GM18511 (cell line): ENCODE results near the gene PLB1.
"Not testable (repeated sequence)": the region's sequence is repeated elsewhere in the genome, so short reads cannot be mapped to it uniquely, and the experiment has no call there.

Source experiments
- ATAC-seq: cut with Tn5 transposase; IDR thresholded peaks from one replicate; pipeline ENCODE4 v1.9.1; 2021; ENCODE audit warnings: mild to moderate bottlenecking, moderate library complexity; ENCODE audit not compliant: unreplicated experiment

The PLB1 gene

DNA sequence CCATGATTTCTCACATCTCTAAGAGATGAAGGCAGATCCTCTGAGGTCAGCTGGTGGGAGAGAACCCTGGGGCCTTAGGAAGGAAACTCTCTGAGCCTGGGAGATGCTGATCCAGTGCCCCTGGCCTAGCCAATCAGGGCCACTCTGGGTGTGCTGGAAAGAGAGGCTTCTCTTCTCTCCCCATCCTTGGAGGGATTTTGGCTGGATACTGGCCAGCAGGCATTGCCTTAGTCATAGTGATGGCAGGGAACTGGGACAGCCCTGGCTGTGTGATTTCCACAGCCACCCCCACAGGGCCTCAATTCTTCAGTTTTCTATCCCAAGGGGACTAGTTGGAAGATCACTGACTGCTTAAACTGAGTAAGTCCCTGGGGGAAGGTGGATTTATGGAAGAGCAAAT lies 26.6 kb upstream of the PLB1 start:
- no peak for ATAC-seq

DNA sequence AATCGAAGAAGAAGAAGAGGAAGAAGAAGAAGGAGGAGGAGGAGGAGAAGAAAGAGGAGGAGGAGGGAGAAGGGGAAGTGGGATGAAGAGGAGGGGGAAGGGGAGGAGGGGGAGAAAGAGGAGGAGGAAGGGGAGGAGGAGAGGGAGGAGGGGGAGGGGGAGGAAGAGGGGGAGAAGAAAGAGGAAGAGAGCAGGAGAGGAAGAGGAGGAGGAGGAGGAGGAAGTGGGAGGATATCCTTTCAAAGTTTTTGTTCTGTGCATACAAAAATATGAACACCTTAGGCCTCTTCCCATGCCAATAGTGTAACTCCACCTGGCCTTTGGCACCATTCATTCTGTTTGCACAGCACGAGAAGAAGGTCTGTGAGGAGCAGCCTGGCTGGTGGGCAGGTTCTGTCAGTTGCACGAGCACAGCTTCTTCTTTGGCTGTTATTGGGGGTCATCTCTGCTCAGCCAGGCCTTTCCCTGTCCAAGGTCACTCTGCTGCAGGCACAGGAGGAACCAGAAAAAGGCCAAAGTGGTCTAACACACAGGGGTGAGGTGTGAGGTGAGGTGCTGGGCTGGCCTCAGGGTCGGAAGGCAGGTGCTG lies 25.8 kb upstream of the PLB1 start:
- ATAC-seq, result no peak

DNA sequence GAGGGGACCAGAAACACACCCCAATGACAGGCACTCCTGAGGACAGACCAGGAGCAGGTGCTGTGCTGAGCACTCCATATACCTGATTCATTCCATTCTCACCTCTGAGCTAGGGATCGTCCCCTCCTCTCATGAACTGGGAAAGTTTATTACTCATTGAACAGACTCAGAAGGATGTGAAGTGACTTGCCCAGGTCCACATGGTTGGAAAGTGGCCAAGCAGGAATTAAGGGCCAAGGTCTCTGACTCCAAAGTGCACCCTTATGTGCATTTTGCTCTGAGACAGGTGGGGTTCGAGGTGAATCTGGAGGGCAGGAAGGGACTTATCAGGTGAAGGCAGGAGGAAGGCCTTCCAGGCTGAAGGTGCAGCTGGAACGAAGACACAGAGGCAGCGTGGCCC lies 25.1 kb upstream of the PLB1 start:
- ATAC-seq, result no peak

DNA sequence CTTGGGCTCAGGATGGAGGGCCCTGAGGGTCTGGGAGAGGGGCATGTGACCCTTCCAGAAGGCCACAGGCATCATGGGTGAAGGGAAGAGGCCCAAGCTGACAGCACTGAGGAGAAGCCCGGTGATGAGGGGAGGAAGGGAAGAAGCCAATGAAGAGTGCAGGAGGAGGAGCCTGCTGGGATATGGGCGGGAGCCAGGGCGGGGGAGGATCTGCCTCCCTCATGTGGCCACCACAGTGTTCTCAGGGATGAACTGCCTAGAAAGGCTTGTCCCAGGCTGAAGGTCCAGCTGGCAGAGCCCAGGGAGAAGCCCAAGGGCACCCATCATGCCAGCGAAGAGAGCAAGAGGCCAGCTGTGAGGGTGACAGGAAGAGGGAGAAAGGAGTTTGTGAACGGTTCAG lies 24.6 kb upstream of the PLB1 start:
- no peak for ATAC-seq

DNA sequence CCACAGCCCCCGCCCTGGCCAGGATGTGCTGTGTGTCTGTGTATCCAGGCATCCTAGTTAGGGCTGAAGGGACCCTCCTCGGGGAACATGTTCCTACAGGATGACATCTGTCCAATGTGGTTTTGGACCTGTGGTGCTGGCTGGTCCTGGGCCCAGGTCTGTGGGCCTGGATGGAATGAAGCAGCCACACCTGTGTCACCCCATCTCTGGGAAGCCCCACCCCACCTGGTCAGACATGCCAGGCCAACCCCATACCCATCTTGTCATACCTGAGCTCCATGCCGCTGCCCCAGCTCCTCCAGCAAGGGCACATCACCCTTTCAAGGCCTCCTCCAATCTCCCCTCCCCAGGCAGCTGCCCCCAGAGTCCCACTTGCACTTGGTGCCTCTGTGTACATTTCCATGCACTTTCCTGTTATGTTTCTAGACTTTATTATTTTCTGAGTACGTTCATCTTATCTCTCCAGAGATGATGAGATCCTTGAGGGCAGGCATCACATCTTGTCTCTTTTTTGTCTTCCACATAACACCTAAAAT lies 24.1 kb upstream of the PLB1 start:
- ATAC-seq, result no peak

DNA sequence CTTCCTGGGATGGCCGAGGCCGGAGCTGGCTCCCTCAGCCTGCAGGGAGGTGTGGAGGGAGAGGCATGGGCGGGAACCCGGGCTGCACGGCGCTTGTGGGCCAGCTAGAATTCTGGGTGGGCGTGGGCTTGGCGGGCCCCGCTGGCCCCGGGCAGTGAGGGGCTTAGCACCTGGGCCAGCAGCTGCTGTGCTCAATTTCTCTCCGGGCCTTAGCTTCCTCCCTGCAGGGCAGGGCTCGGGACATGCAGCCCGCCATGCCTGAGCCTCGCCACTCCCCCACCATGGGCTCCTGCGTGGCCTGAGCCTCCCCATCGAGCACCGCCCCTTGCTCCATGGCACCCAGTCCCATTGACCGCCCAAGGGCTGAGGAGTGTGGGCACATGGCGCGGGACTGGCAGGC lies 23.2 kb upstream of the PLB1 start:
- not testable (repeated sequence) for ATAC-seq

DNA sequence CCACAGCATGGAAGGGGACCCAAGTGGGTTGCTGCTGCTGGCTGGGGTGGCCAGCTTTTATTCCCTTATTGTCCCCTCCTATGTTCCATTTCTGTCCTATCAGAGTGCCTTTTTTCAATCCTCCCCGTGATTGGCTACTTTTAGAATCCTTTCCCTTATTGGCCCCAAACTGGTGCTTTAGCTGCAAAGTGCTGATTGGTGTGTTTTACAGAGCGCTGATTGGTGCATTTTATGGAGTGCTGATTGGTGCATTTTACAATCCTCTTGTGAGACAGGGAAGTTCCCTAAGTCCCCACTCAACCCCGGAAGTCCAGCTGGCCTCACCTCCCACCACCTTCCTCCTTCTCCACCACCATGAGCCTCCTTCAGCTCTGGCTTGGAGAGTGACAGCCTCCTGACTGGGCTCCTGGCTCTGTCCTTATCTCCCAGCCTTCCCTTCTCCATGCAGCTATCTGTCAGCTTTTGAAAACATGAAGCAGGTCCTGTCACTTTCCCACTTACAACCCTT lies 20.7 kb upstream of the PLB1 start:
- no peak for ATAC-seq

DNA sequence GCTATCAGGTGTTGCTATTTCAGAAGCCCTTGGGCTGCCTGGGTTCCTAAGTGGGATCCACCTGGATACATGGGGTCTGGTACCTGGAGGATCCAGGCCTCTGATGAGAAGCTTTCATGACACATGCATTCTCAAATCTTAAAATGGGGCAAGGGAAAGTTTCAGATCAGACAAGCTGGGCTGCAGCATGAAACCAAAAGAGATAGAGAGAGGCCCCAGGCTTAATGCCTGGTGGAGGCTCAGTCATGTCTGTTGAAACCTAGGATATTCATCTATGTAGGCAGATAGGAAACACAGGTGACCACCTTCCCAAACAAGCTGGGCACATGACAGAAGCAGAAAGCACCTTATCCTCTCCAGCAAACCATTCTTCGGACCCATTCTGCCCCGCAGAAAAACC lies 18.8 kb upstream of the PLB1 start:
- no peak for ATAC-seq

DNA sequence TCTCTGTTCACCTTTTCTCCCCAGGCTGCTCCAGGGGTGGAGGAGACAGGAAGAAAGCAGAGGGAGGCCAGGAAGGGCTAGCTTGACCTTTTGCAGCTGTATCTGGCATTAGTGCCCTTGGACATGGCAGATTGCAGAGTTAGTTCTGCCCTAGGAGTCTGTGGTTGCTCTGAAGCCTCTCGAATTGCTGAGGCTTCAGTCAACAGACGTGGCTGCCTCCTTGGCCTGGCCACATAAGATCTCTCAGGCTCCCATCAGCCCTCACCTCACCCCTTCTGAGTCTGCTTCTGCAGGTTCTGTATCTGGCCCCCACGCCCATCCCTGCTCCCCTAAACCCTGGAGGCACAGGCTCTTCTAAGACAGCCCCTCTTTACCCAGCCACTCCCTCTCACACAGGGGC lies 18.2 kb upstream of the PLB1 start:
- no peak for ATAC-seq

DNA sequence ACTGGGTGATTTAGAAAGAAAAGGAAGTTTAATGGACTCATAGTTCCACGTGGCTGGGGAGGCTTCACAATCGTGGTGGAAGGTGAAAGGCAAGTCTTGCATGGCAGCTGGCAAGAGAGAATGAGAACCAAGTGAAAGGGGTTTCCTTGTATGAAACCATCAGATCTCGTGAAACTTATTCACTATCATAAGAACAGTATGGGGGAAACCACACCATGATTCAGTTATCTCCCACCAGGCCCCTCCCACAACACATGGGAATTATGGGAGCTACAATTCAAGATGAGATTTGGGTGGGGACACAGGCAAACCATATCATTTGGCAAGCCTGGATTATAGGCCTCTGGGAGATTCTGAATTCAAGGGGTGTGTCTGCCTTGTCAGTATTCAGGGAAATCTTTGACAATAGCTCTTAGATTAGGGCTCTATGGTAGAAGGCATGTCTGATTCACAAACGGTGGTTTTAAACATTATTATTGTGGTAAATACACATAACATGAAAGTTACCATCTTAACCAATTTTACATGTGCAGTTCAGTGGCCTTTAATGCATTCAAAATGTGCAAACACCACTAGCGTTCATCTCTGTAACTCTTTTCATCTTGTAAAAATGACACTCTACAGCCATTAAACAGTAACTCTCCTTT lies 15.3 kb upstream of the PLB1 start:
- ATAC-seq, result no peak

DNA sequence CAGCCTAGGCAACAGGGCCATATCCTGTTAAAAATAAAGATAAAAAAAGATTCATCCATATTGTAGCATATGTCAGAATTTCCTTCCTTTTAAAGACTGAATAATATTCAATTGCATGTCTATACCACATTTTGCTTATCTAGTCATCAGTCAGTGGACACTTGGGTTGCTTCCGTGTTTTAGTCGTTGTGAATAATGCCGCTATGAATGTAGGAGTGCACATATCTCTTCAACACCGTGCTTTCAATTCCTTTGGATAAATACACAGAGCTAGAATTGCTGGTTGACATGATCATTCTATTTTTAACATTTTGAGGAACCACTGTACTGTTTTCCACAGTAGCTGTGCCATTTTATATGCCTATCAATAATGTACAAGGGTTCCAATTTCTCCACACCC lies 14.0 kb upstream of the PLB1 start:
- ATAC-seq, result no peak

DNA sequence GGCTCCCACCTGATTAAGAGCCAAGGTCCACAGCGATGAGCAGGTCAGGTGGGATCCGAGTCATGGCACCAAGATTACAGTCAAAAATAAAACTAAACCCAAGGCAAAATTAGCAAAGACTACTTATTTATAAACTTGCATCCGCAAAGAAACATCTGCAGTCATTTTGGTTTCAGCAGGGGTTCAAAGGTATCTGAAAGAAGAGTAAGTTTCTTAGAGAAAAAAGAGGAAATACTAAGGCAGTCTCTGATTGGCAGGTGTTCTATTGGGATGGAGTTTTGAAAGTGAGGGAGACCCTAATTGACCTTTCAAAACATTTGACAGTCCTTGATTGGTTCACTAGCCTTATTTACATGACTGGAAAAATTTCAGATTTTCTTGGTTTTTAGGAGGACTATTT lies 11.0 kb upstream of the PLB1 start:
- ATAC-seq, result no peak

DNA sequence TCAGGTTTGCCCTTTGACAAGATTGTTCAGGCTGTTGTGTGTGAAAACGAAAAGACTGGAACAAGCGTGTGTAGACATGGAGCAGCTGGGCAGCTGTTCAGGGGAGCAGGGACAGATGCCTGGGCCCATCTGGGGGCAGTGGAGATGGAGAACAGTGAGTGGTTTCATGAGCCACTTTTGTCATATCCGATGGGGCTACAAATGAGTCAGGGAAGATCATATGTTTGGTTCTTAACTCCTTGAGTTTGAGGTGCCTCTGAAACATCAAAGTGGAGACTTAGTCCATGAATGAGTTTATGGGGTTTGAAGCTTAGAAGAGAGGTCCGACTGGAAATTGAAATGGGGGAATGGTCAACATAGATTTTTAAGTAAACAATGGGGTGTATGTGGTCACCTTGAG lies 9.3 kb upstream of the PLB1 start:
- no peak for ATAC-seq

DNA sequence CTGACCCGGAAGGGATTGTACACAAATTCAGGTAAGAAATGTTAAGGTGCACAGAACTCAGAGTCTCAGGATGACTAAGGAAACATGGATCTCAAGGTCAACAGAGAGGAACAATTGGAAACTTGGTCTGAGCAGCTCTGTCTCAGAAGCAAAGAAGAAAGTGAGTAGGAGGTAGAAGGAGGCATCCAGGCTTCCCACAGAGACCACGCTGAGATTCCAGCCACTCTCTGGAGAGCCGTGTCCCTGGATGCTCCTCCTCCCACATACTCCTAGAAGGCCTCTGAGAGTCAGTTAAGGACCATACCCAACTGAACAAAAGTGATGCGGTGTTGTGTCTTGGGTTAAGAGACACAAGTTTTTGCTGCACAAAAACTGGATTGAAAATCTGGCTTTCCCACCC lies 8.6 kb upstream of the PLB1 start:
- no peak for ATAC-seq

DNA sequence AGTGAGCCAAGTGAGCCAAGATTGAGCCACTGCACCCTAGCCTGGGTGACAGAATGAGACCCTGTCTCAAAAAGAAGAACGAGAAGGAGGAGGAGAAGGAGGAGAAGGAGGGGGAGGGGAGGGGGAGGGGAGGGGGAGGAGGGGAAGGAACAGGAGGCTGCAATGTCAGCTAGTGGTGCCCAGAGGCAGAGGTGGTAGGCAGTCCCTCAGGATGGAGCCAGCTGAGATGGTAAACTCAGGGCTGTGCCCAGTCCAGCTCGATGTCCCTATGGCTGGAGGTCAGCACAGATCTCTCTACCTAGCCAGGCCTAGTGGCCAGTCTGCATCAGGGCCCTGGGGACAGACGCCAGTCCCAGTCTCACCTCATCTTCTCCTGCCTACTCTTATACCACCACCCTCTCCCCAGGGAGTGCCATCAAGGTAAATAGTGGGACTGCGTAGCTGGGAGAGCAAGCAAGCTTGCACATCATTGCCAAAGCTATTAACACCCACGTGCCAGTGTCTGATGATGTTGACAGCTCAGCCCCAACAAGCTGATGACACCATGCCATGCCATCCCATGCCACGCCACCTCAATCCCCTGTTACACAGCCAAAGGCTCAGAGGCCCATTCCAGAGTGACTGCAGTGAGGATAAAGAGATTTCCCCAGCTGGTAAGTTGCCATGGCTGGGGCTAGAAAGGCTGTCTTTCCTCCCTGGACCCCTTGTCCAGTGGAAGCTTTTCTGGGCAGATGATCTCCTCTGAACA lies 7.6 kb upstream of the PLB1 start:
- no peak for ATAC-seq

DNA sequence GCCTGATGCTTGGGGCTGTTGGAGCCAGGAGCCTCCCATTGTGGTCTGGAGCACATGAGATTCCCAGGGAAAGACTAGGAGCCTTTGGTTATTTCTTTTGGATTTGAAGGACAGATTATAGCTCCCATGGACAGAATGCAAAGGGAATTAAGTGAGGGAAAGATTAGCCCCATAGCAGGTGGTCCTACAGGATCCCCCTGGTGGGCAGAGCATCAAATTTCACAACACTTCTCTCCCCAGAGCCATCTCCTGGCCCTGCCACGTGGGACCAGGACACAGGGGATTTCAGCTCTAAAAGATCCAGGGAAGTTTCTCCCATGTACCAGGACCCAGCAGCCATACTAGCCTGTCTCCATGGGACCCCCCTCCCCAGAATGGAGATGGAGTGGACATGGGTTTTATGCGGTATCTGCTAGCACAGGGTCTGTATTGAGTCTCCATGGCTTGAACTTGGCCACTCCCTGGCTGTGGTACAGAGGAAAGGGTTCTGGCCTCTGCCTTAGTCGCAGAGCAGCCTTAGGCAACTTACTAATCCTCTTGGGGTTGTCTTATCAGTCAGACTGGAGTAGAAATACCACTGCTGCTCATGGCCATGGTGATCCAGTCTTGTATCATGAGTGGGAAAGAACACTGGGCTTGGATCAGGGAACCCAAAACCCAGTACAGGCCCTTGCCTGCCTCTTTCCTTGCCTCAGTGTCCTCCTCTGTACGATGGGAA lies 6.8 kb upstream of the PLB1 start:
- no peak for ATAC-seq

DNA sequence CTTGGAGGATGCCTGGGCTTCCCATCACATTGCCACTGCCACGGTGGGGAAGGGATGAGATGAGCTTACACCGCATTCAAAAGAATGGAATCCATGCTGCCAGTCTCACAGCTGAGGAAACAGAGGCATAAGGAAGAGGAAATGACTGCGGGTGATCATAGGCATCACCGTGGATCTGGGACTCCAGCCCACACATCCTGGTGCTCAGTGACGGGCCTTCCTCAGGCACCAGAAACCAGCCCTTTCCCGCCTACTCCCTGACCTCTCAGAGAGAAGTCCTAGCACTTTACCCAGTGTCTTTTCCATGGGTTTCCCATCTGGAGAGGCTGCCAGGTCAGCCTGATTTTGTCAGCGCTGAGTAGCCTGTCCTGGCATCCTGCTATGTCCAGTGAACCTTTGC lies 5.3 kb upstream of the PLB1 start:
- ATAC-seq, result no peak

DNA sequence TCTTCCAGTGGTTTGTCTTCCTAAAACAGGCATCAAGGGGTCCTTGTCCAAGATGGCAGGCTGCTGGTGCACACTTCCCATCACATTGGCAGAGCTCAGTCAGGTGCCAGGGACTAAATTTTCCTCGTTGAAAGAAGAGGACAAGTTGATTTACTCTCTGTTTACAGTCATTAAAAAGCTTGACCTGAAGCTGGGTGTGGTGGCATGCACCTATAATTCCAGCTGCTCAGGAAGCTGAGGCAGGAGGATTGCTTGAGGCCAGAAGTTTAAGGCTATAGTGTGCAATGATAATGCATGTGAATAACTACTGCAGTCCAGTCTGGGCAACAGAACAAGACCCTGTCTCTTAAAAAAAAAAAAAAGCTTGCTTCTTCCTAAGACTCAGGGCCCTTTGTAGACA lies 3.6 kb upstream of the PLB1 start:
- no peak for ATAC-seq

DNA sequence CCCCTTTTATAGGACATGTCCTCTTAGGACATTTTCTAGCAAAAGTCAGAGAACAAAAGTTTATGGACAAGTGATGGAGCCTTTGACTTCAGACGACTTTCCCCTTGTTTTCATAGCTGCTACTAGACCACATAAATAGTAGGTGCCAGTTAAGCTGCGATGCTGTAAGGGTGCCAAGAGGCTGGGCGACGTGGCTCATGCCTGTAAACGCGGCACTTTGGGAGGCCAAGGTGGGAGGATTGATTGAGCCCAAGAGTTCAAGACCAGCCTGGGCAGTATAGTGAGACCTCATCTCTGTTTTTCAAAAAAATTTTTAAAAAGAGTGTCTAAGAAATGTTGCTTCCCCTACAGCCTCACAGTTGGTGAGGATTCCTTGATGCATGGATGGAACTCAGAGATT lies 2.2 kb upstream of the PLB1 start:
- no peak for ATAC-seq

DNA sequence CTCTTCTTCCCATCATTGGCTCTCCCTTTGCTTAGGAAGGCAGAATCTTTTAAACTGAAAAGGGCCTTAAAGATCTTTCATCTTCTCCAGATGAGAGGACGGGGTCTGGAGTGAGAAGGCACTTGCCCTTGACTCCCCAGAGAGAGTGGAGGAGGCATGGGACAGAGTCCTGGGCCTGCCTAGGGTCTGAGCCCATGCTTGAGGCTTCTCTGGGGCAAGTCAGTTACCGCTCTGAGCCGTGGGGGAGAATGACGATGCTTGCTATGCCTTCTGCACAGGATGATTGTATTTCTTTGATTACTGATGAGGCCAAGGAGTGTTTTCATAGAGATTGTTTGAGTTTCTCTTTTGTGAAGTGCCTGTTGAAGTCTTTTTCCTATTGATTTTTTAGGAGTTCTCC lies 921 bp downstream of the PLB1 start:
- ATAC-seq, result no peak

DNA sequence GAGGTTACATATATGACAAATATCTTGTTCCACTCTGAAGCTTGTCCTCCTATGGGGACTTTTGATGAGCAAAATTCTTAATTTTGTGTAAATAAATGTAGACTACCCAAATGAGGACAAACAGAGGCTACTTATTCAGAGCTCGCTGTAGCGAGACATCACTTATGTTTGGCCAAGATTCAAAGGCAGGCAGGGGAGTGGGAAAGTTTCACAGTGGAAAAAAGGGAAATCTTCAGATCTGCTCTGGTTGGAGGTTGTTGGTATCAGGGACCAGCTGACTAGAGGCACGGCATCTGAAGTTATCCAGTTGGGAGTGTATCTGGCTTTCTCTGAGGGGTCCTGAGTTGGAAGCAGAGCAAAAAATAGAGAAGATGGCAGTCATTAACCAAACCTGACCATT lies 1.3 kb downstream of the PLB1 start:
- no peak for ATAC-seq
